Measurements from ENCODE around the gene EFS.

DNA sequence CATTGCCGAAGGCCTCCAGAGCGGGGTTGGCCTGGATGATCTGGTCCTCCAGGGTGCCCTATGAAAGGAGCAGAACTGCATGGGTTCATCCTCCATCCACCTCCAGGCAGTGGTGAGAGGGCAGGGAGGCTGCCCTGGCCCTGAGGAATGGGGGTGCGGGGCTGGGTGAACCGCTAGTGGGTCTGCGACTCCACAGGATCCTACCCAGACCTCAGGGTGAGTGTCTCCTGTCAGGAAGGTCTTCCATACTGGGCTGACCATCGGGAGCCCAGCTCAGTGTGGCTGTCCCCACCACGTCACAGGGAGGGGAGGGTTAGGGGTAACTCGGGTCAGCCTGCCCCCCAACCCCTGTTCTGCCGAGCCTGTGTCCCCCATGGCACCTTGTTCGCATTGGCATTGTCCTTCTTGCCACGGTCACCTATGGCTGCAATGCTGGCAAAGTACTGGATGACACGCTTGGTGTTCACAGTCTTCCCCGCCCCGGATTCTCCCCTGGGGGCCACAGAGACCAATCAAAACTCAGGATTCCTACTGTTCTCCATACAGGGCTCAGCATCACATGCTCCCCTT is 39.4 kb upstream of the EFS start:
- TF ChIP-seq POLR2A (IDR thresholded peaks at IDR 0.05) = no peak
- TF ChIP-seq, protein P1, sequence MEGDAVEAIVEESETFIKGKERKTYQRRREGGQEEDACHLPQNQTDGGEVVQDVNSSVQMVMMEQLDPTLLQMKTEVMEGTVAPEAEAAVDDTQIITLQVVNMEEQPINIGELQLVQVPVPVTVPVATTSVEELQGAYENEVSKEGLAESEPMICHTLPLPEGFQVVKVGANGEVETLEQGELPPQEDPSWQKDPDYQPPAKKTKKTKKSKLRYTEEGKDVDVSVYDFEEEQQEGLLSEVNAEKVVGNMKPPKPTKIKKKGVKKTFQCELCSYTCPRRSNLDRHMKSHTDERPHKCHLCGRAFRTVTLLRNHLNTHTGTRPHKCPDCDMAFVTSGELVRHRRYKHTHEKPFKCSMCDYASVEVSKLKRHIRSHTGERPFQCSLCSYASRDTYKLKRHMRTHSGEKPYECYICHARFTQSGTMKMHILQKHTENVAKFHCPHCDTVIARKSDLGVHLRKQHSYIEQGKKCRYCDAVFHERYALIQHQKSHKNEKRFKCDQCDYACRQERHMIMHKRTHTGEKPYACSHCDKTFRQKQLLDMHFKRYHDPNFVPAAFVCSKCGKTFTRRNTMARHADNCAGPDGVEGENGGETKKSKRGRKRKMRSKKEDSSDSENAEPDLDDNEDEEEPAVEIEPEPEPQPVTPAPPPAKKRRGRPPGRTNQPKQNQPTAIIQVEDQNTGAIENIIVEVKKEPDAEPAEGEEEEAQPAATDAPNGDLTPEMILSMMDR (IDR thresholded peaks at IDR 0.05) = no peak

All from sigmoid colon (tissue), 3 donors.